GM18511 (cell line): Measurements from ENCODE around the gene SCLY.
"Not testable (repeated sequence)": the region's sequence is repeated elsewhere in the genome, so short reads cannot be mapped to it uniquely, and the experiment has no call there.

Experiments used
- ATAC-seq: cut with Tn5 transposase; IDR thresholded peaks from one replicate; pipeline ENCODE4 v1.9.1; 2021; ENCODE audit warnings: mild to moderate bottlenecking, moderate library complexity; ENCODE audit not compliant: unreplicated experiment

Gene SCLY

DNA sequence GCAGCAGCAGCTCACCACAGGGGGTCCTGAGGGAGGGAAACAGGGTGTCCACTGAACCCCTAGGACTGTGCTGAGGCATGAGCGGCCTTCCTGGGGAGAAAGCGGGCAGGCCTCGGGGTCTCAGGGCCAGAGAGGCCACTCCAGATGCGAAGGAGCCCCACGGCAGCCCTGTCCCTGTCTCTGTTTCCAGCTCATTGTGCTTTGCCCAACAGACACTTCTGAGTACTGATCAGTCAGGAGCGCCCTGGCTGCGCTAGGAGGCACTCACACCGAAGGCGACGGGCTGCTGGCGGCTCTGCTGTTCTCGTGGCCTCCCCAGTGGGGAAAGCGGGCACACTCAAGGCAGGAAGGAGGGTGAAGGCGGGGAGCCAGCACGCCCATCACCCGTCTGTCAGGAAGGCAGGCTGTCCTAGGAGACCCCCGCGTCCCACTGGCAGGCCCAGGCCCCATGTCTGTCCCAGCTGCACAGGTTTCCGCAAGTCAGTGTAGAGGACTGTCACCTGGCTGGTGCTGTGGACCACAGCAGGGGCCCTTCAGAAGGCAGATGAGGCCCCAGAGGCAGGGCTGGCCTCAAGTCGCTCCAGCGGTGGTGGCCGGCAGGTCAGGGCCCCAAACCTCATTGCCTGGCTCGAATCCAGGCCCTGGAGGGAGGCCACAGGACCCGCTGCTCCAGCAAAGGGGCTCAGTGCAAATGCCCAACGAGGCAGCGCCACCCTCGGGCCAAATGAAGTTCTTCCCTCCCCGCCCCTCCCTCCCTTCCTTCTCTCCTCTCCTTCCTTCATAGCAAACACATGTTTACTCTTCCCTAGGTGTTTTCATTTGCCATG lies 46.1 kb downstream of the SCLY start:
- ATAC-seq: peak; percentile 18

DNA sequence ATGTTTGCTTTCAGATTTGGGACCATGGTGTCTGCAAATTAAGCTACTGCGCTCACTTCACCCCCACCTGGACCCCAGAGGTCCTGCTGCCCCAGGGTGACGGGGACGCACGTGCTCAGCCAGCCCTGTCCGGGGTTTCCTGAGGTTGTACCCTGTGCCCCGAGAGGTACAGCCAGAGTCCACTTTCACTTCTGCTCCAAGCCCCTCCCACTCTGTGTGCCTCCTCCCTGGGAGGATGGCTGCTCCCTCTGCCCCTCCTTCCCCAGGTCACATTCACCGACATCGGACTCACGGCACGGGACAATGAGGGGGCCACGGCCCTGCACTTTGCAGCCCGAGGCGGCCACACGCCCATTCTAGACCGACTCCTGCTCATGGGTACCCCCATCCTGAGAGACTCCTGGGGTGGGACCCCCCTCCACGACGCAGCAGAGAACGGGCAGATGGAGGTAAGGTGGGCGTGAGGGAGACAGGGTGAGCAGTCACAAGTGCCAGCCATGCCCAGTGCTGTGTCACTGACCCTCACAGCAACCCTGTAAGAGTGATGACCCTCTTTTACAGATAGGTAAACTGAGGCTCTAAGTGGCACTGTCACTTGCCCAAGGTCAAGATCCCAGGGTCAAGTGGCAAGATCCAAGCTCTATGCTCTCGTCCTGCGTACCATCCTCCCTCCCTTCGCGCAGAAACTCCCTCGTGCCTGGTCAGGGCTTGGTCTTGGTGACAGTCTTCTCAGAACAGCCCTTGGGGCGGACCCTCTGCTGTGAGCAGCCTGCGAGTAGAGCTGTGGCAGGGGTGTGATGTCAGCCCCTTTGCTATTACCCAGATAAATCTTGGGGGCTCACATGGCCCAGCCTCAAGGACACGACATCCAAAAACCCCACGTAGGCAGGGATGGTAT lies 47.0 kb downstream of the SCLY start:
- ATAC-seq: peak; percentile 73

DNA sequence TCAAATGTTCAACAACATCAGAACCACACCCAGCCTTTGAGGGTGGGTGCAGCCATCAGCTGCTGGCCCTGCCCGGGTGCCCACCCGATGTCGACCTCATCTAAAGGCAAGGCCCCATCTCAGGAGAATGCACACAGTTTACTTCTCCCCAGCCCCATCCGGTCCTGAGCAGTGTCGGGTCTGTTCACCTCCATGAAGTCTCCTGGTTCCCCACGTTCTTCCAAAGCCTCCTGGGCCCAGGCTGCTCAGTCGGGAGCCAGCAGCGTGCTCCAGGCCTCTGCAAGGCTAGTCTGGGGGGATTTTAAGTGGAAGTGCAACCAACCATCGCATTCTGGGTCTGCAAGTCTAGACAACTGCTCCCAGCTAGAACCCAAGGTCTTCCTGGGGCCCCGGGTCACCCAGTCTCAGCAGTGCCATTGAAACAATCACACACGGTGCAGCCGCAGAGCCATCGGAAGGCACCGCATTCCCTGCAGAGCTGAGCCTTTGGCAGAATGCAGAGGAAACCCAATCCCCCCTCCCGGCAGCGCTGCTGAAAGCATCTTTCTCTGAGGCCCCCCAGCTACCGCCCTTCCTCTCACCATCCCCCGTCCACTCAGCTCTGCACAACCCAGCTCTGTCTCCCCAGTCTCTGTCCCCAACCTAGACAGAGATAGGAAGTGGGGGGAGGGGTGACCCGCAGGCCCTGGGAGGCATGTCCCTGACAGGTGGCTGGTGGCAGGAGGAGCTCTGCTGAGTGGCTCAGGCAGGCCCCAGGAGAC lies 47.8 kb downstream of the SCLY start:
- peak; percentile 79 for ATAC-seq

DNA sequence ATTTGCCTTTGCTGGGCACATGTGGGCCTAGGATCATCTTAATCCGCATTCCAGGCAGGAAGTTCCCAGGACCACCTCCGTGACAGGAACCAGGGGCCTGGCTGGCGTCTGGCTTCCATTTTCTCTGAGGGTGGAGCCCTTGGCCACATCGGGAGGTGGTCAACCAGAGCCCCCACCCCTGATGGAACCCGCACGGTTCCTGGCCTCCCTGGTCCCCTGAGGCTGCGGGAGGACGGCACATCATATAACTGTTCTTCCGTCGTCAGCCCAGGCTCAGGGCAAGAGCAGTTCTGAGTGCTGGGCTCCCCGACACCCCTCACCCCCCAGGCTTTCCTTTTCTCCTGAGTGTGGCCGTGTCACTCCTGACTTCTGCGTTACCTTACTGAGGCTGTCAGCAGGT lies 52.8 kb downstream of the SCLY start:
- no peak for ATAC-seq

DNA sequence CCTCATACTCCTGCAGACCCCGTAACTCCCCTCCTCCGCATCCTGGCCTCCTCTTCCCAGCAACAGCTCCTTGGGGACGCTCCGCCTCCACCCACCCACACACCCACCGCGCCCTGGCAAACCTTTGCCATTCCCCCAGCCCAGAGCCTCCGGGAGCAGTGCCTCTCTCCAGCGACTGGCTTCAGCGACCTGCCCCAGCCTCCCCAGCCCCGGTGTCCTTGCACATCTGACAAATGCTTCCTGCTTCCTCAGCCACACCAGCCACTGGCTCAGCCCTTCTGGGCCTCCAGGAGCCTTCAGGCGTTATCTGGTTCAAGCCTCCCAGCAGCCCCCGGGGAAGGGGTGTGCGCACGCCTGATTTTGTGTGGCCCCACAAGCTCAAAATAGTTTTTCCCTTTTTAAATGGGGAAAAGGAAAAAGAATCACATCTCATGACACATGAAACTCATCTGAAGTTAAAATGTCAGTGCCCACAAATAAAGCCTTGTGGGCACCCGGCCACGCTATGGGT lies 53.6 kb downstream of the SCLY start:
- no peak for ATAC-seq

DNA sequence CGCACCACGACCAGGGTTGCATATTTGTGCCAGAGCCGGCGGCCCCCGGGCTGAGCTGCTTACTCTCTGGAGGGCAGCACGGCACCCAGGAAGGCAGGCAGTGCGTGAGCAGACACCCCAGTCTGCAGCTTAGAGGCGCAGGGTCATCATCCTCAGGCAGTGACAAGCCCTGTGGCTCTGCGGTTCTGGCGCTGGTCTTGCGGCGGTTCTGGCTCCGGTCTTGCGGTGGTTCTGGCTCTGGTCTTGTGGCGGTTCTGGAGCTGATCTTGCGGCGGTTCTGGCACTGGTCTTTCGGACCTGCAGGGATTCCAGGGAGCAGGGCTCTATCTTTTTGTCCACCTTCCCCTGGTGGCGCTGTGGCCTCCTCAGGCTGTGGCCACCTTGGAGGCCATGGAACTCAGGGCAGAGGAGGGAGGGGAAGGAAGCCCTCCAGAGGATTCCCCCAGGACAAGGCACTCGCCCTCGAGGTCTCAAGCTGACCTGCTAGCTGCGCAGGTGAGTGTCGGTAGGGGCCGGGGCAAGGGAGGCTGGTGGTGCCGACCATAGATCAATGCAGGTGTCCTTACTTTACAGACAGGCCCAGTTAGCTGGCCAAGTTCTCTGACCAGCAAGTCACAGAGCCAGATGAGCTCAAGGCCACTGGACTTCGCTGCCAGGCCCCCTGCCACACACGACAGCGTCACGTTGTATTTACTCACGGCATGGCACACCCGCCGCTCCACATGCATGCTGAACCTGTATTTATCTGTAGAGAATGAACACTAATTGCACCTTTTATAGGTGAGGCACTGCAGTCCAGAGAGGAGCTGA lies 54.3 kb downstream of the SCLY start:
- no peak for ATAC-seq

DNA sequence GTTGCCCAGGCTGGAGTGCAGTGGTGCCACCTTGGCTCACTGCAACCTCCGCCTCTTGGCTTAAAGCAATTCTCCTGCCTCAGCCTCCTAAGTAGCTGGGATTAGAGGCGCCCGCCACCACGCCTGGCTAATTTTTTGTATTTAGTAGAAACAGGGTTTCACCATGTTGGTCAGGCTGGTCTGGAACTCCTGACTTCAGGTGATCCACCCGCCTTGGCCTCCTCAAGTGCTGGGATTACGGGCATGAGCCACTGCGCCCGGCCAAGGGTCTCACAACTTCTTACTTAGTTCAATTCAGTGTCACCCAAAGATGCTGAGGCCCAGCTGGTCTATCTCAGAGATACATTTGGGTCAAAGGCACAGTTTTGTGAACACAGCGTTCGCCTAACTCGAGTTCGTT lies 54.9 kb downstream of the SCLY start:
- ATAC-seq: not testable (repeated sequence)

DNA sequence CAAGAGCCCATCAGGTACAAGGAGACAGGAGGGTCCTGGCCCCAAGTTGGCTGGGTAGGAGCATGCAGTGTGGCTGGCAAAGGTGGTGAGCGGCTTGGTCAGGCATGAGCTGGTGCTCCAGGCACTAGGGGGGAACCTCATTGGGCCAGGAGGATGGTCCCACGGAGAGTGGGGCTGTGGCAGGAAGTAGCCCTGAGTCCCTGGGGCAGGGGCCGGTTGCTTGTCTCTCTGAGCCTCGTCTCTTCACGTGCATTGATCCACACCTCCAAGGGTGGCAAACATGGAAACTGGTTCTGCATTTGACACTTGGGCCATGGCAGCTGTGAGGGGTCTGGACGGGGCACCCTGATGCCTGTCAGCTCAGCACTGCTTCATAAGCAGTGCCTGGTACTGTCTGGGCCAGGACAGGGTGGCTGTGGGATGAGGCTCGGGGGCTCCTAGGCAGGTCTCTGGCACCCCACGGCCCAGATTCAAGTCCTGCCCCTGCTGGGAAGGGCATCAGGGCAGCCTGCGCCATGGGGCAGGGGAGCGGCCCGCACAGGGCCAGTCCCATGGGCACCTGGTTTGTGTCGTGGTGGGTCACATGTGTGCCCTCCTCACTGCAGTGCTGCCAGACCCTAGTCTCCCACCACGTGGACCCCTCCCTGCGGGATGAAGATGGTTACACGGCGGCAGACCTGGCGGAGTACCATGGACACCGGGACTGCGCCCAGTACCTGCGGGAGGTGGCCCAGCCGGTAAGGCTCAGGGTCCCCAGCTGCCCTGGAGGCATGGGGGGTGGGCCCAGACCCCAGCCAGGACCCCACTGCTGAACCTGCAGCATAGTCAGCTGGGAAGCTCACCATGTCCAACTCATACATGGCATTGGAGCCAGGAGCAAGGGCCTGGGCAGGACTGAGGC lies 55.7 kb downstream of the SCLY start:
- no peak for ATAC-seq

DNA sequence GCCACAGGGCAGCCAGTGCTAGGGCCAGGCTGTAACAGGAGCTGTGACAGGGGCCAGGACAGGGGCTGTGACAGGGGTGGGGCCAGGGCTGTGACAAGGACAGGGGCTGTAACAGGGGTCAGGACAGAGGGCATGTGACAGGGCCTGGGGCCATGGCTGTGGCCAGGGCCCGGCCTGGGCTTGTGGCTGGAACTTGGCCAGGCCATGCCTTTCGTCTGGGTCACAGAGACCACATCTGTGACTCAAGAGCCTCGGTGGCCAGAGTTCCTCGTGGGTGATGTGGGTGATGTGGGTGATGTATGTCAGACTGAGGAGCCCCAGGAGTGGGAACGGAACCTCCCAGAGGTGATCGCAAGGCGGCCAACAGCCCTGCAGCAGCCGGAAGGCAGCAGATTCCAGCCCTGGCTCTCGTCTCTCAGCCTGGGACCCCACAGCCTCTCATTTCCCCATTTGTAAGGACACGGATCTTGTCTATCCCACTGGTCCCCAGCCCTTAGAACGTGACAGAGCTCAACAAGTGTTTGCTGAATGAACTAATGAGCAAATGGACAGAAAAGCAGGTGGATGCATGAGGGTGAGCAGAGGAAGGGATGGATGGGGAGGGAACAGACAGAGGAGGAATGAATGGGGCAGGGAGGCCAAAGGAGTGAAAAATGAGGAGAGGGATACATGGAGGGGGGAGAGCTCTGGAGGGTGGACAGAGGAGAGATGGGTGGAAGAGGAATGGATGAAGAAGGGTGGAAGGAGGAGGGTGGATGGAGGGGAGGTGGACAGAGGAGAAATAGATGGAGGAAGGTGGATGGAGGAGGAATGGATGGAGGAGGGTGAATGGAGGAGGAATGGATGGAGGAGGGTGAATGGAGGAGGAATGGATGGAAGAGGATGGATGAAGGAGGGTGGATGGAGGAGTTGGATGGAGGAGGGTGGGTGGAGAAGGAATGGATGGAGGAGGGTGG lies 56.7 kb downstream of the SCLY start:
- no peak for ATAC-seq

DNA sequence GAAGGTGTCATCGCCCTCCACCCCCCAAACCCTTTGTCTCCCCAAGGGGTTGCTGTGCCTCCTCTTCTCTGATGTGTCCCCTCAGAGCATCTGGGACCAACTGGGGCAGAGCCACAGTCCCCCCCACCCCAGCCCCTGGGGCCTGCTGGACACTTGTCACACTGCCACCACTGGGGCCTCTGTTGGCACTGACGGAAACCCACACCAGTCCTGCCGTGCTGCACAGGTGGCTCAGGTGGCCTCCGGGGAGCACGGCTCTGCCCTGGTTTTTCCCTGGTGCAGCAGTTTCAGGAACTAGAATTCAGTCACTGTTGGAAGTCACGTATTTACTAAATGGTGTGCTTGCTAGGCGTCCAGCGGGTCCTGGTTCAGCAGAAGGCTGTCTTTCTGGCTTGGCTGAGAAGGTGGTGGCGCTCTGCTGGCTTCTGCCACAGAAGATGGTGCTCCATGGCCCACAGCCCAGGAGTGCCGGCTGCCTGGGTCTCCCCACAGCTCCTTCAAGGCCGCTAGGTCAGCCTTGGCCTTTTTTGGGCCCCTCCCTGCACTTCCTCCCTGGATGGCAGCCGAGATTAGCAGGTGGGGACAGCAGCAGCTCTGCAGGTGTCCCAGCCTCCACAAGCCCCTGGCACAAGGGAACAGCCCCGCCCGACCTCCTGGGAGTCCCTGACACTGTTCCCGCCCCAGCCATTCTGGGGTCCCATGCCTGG lies 59.1 kb downstream of the SCLY start:
- ATAC-seq: peak; percentile 46

DNA sequence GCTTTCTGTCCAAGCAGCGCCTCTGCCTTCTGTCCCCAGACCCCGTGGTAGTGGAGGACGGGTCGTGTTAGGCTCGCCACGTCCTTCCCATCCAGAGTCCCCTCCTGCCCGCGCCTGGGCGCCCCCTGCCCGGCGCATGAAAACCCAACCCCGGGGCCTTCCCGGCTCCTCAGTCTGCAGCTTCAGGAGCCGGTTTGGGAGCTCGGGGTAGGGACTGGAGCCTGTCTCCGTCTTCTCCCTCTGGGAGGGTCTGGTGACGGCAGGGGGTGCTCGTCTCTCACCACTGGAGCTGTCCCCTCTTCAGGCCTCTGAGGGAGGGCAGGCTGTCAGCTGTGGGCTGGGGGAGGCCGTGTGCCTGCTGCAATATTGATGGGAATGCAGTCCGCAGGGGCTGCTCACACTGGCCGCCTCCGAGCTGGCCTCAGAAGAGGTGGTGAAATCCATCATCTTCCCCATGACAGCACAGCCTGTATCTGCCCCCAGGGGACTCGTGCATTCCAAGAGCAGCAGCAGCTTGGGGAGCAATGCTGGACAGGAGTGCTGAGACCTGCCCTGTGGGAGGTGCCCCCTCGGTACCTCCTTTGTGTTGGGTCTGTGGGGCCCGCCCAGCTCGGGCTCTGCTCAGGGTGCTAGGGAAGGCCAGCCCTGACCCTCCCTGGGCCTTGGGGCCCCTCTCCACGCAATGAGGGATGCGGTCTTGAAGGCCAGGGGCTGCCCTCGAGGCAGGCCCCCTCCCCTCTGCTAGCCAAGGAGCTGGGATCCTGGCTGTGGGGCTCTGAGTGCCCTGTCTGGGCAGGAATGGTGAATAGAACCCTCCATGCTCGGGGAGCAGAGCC lies 59.9 kb downstream of the SCLY start:
- ATAC-seq: no peak

DNA sequence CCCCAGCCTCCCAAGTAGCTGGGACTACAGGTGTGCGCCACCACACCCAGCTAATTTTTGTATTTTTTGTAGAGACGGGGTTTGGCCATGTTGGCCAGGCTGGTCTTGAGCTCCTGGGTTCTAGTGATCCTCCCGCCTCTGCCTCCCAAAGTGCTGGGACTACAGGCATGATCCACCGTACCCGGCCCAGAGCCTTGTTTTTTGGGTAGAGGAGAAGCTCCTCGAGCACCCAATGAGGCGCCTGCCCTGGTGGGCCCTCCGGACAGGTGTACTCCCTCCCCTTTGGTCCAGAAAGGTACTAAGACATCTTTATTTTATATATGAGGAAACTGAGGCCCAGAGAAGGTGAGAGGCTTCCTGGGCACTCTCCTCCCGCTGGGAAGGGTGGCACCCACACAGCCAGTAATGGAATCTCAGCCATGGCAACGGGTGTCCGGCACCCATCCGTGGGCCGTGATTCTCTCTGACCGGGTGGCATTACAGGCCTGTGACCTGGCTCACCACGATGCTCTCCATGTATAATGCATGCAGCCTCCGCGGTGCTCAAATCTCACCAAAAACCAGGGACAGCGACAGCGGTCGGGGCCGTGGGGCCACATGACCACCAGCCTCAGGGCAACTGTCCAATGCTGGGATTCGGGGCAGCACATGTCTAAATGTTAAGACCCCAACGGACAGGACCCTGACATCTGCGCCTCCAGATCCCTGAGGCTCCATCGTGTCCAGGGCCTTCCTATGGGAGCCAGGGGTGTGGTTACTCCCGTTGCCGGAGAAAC lies 60.9 kb downstream of the SCLY start:
- ATAC-seq: no peak

DNA sequence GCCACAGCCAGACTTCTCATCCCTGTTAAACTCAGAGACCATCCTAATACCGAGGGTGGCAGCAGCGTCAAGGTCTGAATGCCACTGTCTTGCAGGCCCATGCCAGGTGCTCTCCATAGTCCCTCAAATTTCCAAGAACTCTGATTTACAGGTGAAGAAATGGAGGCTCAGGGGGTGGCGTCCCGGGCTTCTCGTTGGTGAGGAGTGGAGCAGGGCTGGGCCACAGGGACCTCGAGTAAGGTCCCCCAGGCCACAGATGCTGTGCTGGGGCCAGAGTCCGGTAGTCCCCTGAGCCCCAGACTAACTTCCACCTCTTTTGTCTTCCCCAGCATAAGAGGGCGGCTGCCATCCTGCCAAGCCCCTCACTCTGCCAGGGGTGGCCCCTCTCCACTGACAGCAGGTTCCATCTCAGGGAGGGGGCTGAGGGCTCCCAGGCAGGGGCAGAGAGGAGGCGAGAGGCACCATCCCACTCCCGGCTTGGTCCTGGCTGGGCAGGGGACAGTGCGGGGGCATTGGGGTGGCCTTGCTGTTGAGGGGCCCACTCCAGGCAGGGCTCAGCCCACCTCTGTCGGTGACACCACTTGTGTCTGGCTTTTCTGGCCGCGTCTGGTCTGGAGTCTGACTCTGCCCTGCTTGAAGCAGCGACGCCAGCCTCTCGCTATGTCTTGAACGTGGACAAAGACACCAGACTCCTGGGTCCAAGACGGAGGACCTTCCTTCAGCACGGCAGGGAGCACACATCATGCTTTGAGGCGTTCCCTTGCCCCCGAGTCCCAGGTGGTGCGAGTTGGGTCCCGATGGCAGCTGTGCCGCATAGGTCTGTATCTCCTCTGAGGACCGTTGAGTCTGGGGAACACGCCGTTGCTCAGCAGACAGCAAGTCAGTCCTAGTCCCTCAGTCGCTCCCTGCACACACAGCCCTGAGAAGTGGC lies 61.8 kb downstream of the SCLY start:
- ATAC-seq: no peak

DNA sequence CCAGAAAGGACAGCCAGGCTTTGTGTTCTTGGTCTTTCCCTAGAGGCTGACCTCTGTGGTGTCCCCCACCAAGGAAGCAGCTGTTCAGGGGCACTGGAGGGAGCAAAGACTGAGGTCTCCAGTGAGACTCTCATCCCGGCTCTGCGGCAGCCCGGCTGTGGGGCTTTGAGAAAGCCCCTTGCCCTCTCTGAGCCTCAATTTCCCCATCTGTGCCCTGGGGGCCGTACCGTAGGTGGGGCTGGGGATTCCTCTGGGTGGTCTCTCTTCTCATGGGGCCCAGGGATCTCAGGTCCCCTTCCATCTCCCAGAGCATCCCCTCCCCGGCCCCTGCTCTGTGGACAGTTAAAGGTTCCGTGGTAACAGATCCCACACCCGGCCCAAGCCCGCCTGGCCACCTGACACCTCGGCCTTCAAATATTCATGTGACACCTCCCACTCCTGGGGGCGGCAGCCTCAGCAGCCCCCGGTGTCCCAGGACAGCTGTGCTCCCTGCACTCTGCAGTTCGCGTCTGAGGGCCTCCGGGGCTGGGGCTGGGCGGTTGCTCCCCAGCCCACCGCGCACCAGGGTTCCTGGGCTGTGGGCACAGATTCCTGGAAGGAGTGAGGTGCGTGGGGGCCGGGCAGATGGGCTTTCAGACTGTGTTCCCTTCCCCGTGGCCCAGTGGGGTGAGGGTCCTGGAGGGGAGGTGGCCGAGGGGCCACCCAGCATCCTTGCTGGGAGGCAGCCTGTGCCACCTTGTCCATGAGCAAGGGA lies 62.6 kb downstream of the SCLY start:
- no peak for ATAC-seq
